ENCODE measurements around the gene ANAPC5.
"Not testable (repeated sequence)": the region's sequence is repeated elsewhere in the genome, so short reads cannot be mapped to it uniquely, and the experiment has no call there.

ANAPC5 gene, protein sequence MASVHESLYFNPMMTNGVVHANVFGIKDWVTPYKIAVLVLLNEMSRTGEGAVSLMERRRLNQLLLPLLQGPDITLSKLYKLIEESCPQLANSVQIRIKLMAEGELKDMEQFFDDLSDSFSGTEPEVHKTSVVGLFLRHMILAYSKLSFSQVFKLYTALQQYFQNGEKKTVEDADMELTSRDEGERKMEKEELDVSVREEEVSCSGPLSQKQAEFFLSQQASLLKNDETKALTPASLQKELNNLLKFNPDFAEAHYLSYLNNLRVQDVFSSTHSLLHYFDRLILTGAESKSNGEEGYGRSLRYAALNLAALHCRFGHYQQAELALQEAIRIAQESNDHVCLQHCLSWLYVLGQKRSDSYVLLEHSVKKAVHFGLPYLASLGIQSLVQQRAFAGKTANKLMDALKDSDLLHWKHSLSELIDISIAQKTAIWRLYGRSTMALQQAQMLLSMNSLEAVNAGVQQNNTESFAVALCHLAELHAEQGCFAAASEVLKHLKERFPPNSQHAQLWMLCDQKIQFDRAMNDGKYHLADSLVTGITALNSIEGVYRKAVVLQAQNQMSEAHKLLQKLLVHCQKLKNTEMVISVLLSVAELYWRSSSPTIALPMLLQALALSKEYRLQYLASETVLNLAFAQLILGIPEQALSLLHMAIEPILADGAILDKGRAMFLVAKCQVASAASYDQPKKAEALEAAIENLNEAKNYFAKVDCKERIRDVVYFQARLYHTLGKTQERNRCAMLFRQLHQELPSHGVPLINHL

DNA sequence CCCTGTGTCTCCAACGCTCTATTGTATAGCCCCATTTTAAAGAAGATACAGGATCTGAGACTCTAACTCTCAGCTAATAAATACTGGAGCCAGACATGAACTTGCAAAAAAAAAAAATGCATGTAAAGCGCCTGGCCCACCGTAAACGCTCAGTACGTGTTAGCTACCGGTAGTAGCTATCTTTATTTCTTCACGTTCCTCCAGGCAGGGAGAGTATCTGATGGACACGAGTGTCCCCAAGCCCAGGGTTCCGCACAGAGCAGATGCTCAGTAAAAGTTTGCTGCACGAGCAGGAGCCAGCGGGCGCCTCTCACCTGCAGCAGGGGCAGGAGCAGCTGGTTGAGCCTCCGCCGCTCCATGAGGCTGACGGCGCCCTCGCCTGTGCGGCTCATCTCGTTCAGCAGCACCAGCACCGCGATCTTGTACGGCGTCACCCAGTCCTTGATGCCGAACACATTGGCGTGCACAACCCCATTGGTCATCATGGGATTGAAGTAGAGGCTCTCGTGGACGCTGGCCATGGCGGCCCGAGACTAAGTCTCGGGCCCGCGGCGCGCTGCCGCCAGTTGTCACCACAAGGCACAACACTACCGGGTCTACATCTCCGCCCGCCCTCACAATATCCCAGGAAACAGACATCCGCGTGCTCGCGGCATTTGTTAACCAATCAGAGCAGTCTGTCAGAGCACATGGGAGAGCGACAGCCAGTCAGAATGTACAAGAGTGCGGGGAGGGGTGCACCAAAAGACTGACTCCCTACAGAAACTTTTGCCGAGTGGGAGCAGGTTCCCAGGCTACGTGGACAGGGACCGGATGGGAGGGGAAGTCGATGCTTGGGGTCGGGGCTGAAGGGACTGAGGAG lies at the start of gene ANAPC5:
Gene ANAPC5, minus strand, starts transcription at position 592 of the 862 bp plus-strand sequence. Its CDS starts 71 bp downstream, at position 521.
- DNase-seq (ENCODE audit: low spot score) = peak; percentile 98

DNA sequence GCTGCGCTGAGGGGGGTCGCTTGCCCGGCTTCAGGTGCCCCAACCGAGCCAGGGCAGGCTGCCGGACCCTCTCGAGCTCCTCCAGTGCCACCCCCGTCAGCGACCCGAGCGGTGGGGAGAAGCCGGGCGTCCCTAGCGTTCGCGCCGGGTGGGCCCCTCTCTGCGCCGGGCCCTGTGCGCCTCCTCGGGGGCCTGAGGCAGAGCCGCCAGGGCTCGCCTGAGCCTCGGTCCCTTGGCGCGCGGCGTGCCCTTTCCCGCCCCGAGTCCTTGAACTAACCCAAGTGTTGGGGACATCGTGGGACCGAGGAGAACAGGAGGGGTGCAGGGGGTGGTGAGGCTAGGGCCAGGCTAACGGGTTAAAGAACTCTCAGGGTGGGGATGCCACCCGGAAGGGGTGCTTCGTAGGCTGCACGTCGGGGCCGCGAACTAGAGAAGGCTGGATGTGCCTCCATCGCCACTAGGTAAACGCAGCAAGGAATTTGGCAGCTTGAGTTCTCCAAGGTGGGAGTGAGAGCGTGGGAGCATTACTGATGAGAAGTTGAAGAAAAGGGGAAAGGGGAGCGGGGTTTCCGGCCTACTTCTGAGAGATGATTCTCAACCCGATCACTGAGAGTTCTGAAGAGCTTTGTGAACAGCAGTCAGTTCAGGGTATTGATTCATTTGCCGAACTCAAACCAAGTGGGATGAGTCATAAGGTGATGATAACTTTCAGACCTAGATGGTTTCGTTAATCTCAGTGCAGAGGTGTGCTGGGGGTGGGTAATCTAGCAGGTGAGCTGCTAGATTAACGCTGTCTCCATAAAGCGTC lies 48.3 kb upstream of the ANAPC5 start:
- peak; percentile 23 for DNase-seq (ENCODE audit: low spot score)

DNA sequence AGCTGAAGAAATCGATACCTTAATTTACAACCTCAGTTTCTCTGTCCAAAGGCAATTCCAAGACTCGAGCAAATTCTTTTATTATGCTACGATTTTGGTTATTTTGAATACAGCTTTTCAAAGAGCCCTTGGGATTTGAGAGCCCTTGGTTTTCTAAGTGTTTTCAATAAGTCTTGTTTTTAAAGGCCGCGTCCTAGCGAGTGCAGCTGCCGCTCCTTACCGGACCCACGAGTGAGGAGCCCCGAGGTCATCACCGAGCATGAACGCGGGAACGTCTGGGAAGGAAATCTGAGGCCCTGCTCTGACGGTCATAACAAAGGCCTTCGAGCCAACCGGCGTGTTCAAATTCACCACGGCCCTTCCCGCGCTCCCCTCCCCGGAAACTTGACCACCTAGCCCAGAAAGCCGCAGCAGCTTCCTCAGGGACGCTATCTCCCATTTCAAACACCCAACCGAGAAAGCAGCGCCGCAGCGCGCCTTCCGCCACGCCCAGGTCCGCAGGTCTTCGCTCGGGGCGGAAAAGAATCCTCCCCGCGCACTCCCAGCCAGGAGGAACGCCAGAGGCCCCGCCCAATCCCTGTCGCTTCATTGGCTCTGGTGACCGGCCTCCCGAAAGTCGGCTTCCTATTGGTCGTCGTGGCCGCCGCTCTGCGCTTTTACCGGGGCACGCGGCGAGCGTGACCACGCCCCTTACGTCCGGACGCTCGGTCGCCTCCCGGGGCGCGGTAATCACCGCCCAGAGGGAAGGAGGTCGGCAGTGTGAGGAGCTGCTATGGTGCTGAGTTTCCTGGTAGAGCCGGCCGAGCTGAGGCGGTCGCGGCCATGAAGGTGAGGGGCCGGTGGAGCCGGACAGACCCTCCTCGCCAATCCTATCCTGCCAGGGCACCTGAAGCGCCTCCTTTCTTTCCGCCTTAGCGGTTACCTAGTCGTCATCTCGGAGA lies 47.5 kb upstream of the ANAPC5 start, which contains the start of gene RNF34:
Gene RNF34, plus strand, starts transcription at position 728 of the 941 bp plus-strand sequence. Its CDS starts 95 bp downstream, at position 823.
- peak; percentile 99 for DNase-seq (ENCODE audit: low spot score)

DNA sequence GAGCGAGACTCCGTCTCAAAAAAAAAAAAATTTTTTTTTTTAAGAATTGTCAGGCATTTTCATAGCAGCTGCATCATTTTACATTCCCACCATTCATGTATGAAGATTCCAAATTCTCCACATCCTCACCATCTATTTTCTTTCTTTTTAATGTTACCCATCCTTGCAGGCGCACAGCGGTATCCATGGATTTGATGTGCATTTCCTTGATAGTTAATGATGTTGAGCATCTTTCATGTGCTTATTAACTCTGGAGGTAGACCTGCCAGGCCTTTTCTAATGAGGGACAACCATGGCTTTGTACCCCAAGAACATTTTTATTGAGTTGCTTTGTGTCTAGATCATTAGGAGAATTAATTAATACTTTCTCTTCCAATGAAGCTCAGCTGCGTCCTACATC lies 46.1 kb upstream of the ANAPC5 start:
- no peak for DNase-seq (ENCODE audit: low spot score)

DNA sequence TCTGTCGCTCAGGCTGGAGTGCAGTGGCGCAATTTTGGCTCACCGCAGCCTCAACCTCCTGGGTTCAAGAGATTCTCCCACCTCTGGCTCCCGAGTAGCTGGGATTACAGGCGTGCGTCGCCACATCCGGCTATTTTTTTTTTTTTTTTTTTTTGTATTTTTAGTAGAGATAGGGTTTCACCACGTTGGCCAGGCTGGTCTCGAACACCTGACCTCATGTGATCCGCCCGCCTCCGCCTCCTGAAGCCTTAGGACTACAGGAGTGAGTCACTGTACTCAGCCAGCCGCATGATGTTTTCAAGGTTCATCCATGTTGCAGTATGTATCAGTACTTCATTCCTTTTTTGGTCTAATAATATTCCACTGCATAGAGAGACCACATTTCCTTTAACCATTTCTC lies 45.3 kb upstream of the ANAPC5 start:
- DNase-seq (ENCODE audit: low spot score) = no peak

DNA sequence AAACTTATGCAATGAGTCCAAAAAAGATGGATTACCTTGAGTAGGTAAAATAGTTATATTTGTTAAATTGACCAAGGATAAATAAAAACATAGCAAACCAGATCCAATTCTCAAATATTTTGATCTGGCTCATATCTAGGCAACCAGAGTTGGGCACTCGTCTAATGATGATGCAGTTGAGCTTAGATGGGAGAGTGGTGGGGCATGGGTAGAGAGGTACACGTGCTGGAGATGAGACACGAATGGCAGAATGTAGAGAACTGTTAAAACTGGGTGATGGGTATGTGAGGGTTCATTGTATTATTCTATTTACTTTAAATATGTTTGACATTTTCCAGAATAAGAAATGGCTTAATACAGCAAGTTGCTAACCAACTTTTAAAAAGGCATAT lies 40.1 kb upstream of the ANAPC5 start:
- DNase-seq (ENCODE audit: low spot score) = no peak

DNA sequence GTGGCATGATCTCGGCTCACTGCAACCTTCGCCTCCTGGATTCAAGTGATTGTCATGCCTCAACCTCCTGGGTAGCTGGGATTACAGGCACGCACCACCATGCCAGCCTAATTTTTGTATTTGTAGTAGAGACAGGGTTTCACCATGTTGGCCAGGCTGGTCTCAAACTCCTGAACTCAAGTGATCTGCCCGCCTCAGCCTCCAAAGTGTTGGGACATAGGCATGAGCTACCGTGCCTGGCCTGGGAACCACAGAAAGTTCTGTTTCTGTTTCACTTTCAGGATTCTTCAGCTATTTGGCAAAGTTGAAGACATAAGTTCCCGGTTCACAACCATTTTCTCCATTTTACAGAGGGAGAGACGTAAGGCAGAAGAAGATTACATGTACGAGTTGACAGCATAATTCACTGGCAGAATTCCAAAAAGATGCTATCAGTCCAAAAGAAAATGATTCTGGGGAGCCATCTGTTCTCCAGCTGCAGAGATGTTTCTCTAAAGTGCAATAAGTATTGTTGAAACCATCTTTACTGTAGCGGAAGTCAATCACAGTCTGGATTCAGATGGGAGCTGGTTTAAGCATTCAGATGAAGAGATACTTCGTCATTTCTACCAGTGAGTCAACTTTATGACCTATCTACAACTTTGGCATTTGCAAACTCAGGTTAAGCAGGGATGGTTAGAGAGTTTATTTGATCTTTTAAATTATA lies 39.6 kb upstream of the ANAPC5 start:
- peak; percentile 32 for DNase-seq (ENCODE audit: low spot score)

DNA sequence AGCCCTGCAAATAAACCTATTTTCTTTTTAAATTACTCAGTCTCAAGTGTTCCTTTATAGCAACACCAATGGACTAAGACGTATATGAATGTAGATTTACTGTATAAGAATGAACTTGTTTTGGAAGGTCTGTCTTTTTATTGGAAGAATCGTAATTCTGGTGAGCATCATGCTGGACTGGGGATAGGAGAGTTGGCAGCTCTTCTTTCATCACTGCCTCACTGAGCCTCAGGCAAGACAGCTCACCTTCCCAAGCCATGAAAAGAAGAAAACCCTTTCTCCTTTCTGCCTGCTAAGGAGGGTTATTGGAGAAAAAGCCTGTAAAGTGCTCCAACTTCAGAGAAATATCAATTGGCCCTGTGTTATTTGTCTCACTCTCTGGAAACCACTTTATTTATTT lies 38.6 kb upstream of the ANAPC5 start:
- no peak for DNase-seq (ENCODE audit: low spot score)

DNA sequence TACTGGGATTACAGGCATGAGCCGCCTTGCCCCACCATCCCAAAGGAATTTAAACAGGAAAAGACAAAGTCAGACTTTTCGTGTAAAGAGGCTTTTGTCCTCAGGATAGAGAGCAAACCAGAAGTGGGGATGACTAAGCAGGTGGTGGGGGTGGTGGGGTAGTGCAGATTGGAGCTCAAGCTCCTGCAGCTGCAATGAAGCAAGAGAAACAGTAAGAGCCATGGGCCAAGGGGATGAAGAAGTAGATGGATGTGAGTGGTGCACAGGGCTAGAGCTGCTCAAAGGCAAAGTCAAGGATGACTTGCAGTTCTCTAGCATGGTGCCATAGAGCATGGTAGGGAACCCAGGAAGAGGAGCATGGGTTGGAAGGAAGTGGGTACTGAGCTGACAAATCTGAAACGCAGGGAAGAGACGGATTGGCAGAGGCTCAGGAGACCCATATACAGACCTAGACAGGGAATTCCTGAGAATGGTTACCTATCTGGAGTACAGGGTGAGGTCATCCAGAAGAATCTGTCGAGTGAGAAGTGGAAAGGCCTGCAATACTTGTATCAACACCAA lies 36.3 kb upstream of the ANAPC5 start:
- peak; percentile 63 for DNase-seq (ENCODE audit: low spot score)

DNA sequence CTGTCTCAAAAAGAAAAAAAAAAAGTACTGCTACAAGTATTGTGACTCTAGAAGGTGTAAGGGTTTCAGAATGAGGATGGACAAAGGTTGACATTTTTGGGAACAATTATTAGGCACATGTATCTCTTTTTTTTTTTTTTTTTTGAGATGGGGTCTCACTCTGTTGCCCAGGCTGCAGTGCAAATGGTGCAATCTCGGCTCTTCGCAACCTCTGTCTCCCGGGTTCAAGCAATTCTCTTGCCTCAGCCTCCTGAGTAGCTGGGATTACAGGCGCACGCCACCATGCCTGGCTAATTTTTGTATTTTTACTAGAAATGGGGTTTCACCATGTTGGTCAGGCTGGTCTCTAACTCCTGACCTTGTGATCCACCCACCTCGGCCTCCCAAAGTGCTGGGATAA lies 32.7 kb upstream of the ANAPC5 start:
- not testable (repeated sequence) for DNase-seq (ENCODE audit: low spot score)

DNA sequence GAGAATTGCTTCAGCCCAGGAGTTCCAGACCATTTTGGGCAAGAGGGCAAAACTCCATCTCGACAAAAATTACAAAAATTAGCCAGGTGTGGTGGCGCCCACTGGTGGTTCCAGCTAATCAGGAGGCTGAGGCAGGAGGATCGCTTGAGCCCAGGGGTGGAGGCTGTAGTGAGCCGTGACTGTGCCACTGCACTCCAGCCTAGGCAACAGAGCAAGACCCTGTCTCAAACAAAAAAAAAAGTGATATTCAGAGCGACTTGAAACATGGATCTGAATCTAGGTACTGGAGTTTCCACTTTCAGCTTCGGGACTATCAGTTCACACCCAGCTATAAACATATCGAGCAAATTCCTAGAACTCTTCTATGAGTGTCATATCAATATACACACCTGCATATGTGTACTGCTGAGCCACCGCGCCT lies 31.4 kb upstream of the ANAPC5 start:
- DNase-seq (ENCODE audit: low spot score) = no peak

DNA sequence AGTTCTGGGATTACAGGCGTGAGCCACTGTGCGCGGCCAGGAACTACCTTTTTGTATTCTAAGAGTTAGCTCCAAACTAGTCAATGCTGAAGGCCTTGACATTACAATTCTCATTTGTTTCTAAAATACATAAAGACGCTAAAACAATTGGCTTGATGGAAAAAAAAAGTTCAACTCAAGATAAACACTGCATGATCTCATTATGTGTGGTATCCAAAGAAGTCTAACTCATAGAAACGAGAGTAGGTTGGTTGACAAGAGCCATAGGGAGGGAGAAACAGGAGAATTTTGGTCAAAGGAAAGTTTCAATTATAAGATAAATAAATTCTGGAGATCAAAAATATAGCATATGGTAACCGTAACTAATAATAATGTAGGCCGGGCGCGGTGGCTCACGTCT lies 27.7 kb upstream of the ANAPC5 start:
- DNase-seq (ENCODE audit: low spot score) = no peak

DNA sequence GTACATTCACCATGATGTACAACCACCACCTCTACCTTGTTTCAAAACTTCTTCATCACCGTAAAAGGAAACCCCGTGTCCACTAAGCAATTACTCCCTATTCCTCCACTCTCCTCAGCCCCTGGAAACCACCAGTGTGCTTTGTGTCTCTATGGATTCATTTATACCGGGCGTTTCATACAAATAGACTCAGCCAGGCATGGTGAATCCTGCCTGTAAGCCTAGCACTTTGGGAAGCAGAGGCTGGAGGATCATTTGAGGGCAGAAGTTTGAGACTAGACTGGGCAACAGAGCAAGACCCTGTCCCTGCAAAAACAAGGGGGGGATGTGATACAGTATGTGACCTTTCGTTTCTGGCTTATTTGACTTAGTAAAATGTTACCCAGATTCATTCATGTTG lies 26.5 kb upstream of the ANAPC5 start:
- DNase-seq (ENCODE audit: low spot score) = no peak

DNA sequence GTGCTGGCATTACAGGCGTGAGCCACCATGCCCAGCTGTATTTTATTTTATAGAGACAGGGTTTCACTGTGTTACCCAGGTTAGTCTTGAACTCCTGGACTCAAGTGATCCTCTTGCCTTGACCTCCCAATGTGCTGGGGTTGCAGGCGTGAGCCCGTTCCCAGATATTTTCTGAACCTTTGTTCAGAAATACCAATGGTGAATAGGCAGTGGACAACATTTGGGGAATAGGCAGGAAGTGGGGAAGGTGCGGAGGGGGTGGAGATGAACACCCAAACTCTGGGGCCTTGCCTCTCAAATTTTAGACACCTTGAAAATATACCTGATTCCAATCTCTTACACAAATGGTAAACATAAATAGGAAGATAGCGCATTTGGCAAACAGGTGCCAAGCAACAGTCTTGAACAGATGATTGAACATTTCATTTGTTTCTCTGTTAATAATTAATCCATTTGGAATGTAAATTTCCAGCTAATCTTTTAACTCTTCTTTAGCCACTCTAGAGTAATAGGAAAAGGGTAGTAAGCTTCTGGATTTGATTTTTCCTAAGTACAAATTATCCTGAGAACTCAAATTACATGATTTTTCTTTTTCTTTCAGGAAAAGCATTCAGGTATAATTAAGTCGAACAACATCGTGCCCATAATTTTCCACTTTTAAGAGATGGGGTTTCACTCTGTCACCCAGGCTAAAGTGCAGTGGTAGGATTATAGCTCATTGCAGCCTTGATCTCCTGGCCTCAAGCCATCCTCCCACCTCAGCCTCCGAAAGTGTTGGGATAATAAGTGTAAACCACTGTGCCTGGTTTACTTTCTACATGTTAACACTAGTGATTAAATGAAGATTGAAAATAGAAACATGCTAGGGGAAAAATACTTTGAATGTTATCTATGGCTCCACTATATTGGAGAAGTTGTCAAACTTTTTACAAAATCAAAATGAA lies 24.8 kb upstream of the ANAPC5 start:
- DNase-seq (ENCODE audit: low spot score) = no peak

DNA sequence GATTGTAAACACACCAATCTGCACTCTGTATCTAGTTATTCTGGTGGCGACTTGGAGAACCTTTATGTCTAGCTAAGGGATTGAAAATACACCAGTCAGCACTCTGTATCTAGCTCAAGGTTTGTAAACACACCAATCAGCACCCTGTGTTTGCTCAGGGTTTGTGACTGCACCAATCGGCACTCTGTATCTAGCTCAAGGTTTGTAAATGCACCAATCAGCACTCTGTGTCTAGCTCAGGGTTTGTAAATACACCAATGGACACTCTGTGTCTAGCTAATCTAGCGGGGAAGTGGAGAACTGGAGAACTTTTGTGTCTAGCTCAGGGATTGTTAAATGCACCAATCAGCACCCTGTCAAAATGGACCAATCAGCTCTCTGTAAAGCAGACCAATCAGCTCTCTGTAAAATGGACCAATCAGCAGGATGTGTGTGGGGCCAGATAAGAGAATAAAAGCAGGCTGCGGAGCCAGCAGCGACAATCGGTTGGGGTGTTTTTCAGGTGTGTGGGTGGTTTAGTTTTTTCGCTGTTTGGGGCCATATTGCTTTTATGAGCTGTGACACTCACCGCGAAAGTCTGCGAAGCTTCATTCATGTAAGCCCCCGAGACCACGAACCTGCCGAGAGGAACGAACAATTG lies 22.9 kb upstream of the ANAPC5 start:
- not testable (repeated sequence) for DNase-seq (ENCODE audit: low spot score)

DNA sequence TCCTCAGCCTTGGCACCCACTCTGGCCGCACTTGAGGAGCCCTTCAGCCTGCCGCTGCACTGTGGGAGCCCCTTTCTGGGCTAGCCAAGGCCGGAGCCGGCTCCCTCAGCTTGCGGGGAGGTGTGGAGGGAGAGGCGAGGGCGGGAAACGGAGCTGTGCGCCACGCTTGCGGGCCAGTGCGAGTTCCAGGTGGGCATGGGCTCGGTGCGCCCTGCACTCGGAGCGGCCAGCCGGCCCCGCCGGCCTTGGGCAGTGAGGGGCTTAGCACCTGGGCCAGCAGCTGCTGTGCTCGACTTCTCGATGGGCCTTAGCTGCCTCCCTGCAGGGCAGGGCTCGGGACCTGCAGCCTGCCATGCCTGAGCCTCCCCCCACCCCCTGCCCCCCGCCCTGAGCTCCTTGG lies 22.1 kb upstream of the ANAPC5 start:
- DNase-seq (ENCODE audit: low spot score) = not testable (repeated sequence)

DNA sequence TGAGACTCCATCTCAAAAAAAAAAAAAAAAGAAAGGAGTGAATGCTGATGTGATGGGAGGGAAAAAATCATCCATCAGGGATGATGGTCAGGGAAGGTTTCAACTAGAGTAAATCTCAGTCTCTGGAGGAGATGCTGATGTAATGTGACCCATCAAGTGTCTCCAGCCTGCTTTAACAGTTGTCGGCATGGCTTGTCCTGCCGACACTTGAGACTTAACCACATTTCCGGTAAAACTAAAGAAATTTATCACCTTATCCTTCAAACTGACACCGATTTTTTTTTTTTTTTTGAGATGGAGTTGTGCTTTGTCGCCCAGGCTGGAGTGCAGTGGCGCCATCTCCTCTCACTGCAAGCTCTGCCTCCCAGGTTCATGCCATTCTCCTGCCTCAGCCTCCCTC lies 21.5 kb upstream of the ANAPC5 start:
- no peak for DNase-seq (ENCODE audit: low spot score)

DNA sequence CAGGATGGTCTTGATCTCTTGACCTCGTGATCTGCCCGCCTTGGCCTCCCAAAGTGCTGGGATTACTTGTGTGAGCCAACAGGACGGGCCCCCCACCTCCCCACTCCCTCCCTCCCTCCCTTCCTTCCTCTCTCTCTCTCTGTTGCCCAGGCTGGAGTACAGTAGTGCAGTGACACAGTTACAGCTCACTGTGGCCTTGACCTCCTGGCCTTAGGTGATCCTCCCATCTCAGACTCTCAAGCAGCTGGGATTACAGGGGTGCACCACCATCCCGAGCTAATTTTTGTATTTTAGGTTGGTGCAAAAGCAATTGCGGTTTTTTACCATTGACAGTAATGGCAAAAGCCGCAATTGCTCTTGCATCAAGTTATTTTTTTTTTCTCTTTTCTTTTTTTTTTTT lies 19.2 kb upstream of the ANAPC5 start:
- no peak for DNase-seq (ENCODE audit: low spot score)

Measured in hepatic stellate cell (primary cell).